Erythroblast (primary cell): ENCODE results near the gene TTC33.

Source experiments
- GATA1 ChIP-seq: IDR thresholded peaks from 2 replicates; pipeline ENCODE4 v1.6.1; 2011; ENCODE audit warnings: low read depth, mild to moderate bottlenecking, control low read depth, low read length, moderate library complexity
- POLR2A ChIP-seq: IDR thresholded peaks from 2 replicates; pipeline ENCODE4 v1.6.1; 2011; ENCODE audit warnings: mild to moderate bottlenecking, low read length

DNA sequence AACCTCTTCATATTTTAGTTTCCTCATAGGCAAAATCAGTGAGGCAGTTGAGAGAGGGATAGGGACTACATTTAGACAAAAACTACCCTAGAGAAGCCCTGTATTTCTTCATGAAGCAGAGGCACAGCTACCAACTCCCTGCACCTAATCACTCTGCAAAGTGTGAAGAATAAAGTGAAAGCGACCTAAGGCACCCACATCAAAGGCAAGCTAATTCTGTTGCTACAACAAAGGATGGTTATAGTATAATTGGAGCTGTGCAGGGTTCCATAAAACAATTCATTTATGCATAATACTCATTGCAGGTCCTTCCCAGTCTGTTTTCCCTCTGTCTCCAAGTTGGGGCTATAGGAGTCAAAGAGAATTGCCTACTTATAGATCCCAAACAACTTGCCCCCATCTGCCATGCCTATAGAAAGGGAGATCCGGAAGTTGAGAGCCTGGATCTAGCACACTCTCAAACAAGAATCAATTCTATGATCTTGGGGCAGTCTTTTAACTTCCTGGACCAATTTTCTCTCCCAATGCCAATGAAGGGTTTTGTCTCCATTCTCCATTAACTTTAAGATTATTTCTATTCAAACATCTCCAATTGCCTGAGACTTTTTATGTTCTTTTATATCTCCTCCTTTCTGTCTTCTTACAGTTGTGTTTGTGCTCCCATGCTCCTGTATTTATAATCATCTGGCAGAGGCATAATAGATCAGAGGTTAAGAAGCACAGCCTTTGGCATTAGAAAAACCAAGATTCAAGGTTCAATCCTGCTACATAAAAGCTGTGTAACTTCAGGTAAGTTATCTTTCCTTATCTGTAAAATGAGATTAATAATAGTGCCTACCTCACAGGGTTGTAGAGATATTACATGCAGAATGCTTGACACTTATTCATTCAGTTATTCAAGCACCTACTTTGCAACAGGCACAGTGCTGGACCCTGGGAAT lies 132.0 kb downstream of the TTC33 start:
- TF ChIP-seq POLR2A (no peak), GATA1 (no peak)
